Stomach (tissue), 9 donors: ENCODE data around the gene CCNF. TPM values are rescaled to one million over a fixed set of nuclear protein-coding genes. Genes with fewer than 3 reads are reported as not detected.
A peak's percentile ranks its signal among the peaks of the same experiment; 100 is the strongest.

Experiments used
- DNase-seq, 2 donors: peaks; one replicate each; pipeline versions ENCODE4 v3.0.0 to v3.0.0-alpha.2; 2013 to 2019
- H3K27ac ChIP-seq, 5 donors: fragments of 200-600 bp in 4 of 5; sonication (generic) in 4 of 5; one replicate each; pipeline ENCODE4 v1.5.1; 2013 to 2019; ENCODE audit warnings: mild to moderate bottlenecking in 1 of 5, moderate library complexity in 1 of 5
- H3K27me3 ChIP-seq, 3 donors: fragments of 200-600 bp; sonication (generic); one replicate each; pipeline ENCODE4 v1.5.1; 2017 to 2019; ENCODE audit warnings: mixed run types in 1 of 3
- H3K36me3 ChIP-seq, 4 donors: fragments of 200-600 bp; sonication (generic); 1 replicate in 3 of 4; 2 replicates in 1 of 4; pipeline ENCODE4 v1.5.1; 2016 to 2019
- H3K4me1 ChIP-seq, 4 donors: fragments of 200-600 bp; sonication (generic); one replicate each; pipeline ENCODE4 v1.5.1; 2016 to 2019
- H3K4me3 ChIP-seq, 4 donors: fragments of 200-600 bp; sonication (generic) in 3 of 4; one replicate each; pipeline ENCODE4 v1.5.1; 2016 to 2019; ENCODE audit warnings: mild to moderate bottlenecking in 1 of 4
- H3K9me3 ChIP-seq, 4 donors: fragments of 200-600 bp; sonication (generic); one replicate each; pipeline ENCODE4 v1.5.1; 2016 to 2019
- CTCF ChIP-seq, 7 experiments: fragments of 450-650 bp in 4 of 7; fragments of 200-600 bp in 3 of 7; sonication (generic) in 3 of 7; IDR thresholded peaks; one replicate each; pipeline ENCODE4 v1.5.1; 2016 to 2019; ENCODE audit warnings: antibody characterized with exemption in 7 of 7, control low read depth in 2 of 7, mild to moderate bottlenecking in 1 of 7
- EP300 ChIP-seq: sonication (generic); formaldehyde crosslinking; IDR thresholded peaks from one replicate; pipeline ENCODE4 v1.6.1; 2017; ENCODE audit warnings: antibody characterized with exemption
- POLR2A ChIP-seq, 4 donors: fragments of 450-650 bp; IDR thresholded peaks; one replicate each; pipeline ENCODE4 v1.6.1; 2016; ENCODE audit warnings: antibody characterized with exemption in 4 of 4, control low read depth in 2 of 4, mild to moderate bottlenecking in 1 of 4, moderate library complexity in 1 of 4
- POLR2AphosphoS5 ChIP-seq, 3 donors: sonication (generic); formaldehyde crosslinking; IDR thresholded peaks; one replicate each; pipeline ENCODE4 v1.6.1; 2016; ENCODE audit warnings: antibody characterized with exemption in 3 of 3
- WGBS, 5 donors: extraction: QIAGEN DNeasy Blood & Tissue Kit in 3 of 5; methylation state at CpG; one replicate each; pipeline versions ENCODE4 v1.1.5 to v1.1.7; 2013 to 2018; 5-methylcytosine and 5-hydroxymethylcytosine counted together
- intact Hi-C: fragments of 100-400 bp; cut with DNase I; formaldehyde crosslinking; loops from one replicate; pipeline ENCODE4 v1.15.1; 2023; ENCODE audit warnings: low total_unique reads
- polyA plus RNA-seq, 3 donors: library from polyadenylated mRNA; stranded (reverse); fragments of 200-250 nt; gene quantifications; one replicate each; pipeline ENCODE4 v1.2.3, GENCODE V29; 2013
- total RNA-seq, 5 donors: library from RNA; depleted of rRNA; stranded (reverse); fragments of >200 nt; gene quantifications; one replicate each; pipeline versions ENCODE4 v1.1.0 to v1.2.3, GENCODE V29; 2014 to 2016
- donor health status: healthy with polysubstance abuse.
- donor health status: Bipolar disorder and iron deficiency.
- donor health status: healthy.

Gene CCNF
- total and polyA plus RNA-seq, 8 donors = 0.46 to 7.8 (median 2.9) TPM

DNA sequence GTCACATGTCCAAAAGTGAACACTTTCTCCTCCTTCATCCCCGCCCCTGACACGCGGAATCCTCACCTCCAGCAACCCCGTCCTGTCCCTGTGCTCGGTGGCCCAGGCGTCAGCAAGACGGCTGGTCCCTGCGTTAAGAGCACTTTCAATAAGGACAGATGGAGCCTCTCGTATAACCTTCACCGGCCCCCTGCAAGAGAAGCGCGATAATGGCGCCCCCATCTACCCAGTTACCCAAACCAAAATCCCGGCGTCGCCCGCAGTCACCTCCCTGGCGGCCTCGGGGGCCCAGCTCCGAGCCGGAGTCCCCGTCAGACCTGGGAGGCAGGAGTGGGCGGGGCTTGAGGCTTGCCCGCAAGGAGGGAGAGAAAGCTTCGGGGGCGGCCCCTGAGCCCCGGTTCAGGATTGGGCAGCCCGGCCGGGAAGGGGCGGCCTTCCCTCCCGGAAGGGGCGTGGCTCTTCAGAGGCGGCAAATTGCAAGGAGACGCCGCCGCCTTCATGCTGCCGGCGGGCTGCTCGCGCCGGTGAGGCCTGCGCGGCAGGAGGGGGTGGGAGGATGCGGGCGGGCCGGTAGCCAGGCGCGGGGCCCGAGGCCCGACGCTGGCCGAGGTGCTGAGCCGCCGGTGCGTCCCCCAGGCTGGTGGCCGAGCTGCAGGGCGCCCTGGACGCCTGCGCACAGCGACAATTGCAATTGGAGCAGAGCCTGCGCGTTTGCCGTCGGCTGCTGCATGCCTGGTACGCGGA lies 30.6 kb downstream of the CCNF start, which contains the start of gene TEDC2:
Gene TEDC2 (plus strand): TSS at position 463 of the 744 bp plus-strand sequence. CDS start 36 bp downstream, at position 499.
- WGBS, 5 donors = 0 to 1% (median 0%) methylated on average over 12 to 66 of the region's 66 CpGs
- H3K4me3 ChIP-seq = peak within 1 kb of the TSS; percentile 48 to 66 (median 58)
- intact Hi-C loops = no loop called here
- TF ChIP-seq POLR2A (IDR thresholded peaks at IDR 0.05) = no peak
- no peak for TF ChIP-seq EP300
- TF ChIP-seq CTCF (IDR thresholded peaks at IDR 0.05) = no peak
- TF ChIP-seq POLR2AphosphoS5 (IDR thresholded peaks at IDR 0.05) = peak in 1 of 3 donors; percentile 77
- peaks cover 5 to 20% (median 11%) of the 10 kb centered on the region in 4 donors for H3K36me3 ChIP-seq
- H3K4me1 ChIP-seq = peaks cover 10 to 25% (median 19%) of the 10 kb centered on the region in 4 donors
- peak within 1 kb of the TSS in 4 of 5 donors; percentile 8 to 65 (median 28) for H3K27ac ChIP-seq
- peak; percentile 98 for DNase-seq
- no peaks in the 10 kb centered on the region for H3K9me3 ChIP-seq
- no peaks in the 10 kb centered on the region for H3K27me3 ChIP-seq

DNA sequence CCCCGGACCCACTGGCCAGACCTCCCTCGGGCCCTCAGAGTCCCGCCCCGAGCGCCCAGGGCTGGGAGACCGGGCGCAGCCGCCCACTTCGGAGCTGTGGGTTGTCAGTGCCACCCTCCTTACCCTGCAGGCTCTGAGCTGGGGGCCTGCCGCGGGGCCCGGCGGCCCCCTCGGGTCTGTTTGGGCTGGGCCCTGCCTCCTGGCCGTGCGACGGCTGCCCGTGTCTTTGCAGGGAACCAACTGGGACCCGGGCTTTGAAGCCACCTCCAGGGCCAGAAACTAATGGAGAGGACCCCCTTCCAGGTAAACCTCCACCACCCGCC lies 31.1 kb downstream of the CCNF start:
- no peak for DNase-seq
- 0 to 12% (median 2%) methylated on average over 6 to 20 of the region's 20 CpGs for WGBS, 5 donors
- no peaks in the 10 kb centered on the region for H3K9me3 ChIP-seq

DNA sequence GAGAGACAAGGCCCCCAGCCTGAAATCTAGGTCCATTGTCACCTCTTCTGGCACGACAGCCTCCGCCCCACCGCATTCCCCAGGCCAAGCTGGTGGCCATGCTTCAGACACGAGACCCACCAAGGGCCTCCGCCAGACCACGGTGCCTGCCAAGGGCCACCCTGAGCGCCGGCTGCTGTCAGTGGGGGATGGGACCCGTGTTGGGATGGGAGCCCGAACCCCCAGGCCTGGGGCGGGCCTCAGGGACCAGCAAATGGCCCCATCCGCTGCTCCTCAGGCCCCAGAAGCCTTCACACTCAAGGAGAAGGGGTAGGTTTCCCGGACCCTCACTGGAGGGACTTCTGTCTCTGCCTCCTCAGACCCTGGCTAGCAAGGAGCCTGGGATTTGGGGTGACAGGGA lies 31.7 kb downstream of the CCNF start:
- Histone ChIP-seq H3K4me1 (peaks cover 10 to 25% (median 19%) of the 10 kb centered on the region in 4 donors), H3K9me3 (no peaks in the 10 kb centered on the region), H3K27ac (no peak overlapping the region), H3K27me3 (no peaks in the 10 kb centered on the region), H3K36me3 (peaks cover 5 to 16% (median 11%) of the 10 kb centered on the region in 4 donors), H3K4me3 (no peak overlapping the region)
- DNase-seq = no peak
- intact Hi-C loops = no loop called here
- TF ChIP-seq CTCF (IDR thresholded peaks at IDR 0.05) (no peak), POLR2AphosphoS5 (IDR thresholded peaks at IDR 0.05) (no peak), POLR2A (IDR thresholded peaks at IDR 0.05) (no peak), EP300 (no peak)
- WGBS, 5 donors = 83 to 91% (median 89%) methylated on average over 5 to 13 of the region's 13 CpGs

More for the DNA sequence above, 31.1 kb downstream of the CCNF start:
- Histone ChIP-seq H3K27ac (peak overlapping the region in 3 of 5 donors; percentile 8 to 65 (median 34)), H3K4me1 (peaks cover 10 to 25% (median 19%) of the 10 kb centered on the region in 4 donors), H3K27me3 (no peaks in the 10 kb centered on the region), H3K36me3 (peaks cover 5 to 18% (median 11%) of the 10 kb centered on the region in 4 donors), H3K4me3 (peak overlapping the region; percentile 48 to 66 (median 58))
- intact Hi-C loops = no loop called here
- TF ChIP-seq POLR2A (IDR thresholded peaks at IDR 0.05) (no peak), CTCF (IDR thresholded peaks at IDR 0.05) (no peak), EP300 (no peak), POLR2AphosphoS5 (IDR thresholded peaks at IDR 0.05) (no peak)

- H3K9me3 ChIP-seq = no peaks in the 10 kb centered on the region
- 83 to 96% (median 93%) methylated on average over 11 to 23 of the region's 23 CpGs for WGBS, 5 donors
- DNase-seq = no peak
- no peak overlapping the region for H3K27ac ChIP-seq
- H3K4me3 ChIP-seq = no peak overlapping the region
- no peak for TF ChIP-seq CTCF (IDR thresholded peaks at IDR 0.05)
- no peak for TF ChIP-seq POLR2A (IDR thresholded peaks at IDR 0.05)
- TF ChIP-seq EP300 = no peak
- TF ChIP-seq POLR2AphosphoS5 (IDR thresholded peaks at IDR 0.05) = no peak
- intact Hi-C loops = no loop called here
- H3K4me1 ChIP-seq = peaks cover 10 to 28% (median 21%) of the 10 kb centered on the region in 4 donors
- H3K27me3 ChIP-seq = peaks cover 0 to 7% (median 0%) of the 10 kb centered on the region in 3 donors
- H3K36me3 ChIP-seq = peaks cover 0 to 3% (median 1%) of the 10 kb centered on the region in 4 donors
Observed at GRCh38 chr16:2462031-2462866, 33.0 kb downstream of the CCNF start.
